Retinal pigment epithelial cell (primary cell): ENCODE data around the gene DLGAP5.
A peak's percentile ranks its signal among the peaks of the same experiment; 100 is the strongest.

Experiments
- DNase-seq: peaks from one replicate; pipeline ENCODE4 v3.0.0-alpha.2; 2010; ENCODE audit warnings: low read depth
- H3K4me3 ChIP-seq: 2 replicates; pipeline ENCODE4 v1.5.1; 2011; ENCODE audit warnings: mild to moderate bottlenecking, low read length, control low read depth, moderate library complexity
- CTCF ChIP-seq: conservative IDR thresholded peaks from 2 replicates; pipeline ENCODE4 v1.5.1; 2011; ENCODE audit warnings: low read depth, low read length, control low read depth, inconsistent platforms

Gene DLGAP5

GRCh38 chr14:55191203-55192053, at the start of gene DLGAP5:
DLGAP5 (minus strand) TSS chr14:55191585; CDS start chr14:55189179, 2,406 bp downstream.
- peak within 1 kb of the TSS; percentile 97 for H3K4me3 ChIP-seq
- peak; percentile 94 for DNase-seq
- TF ChIP-seq CTCF = no peak

- no peak overlapping the region for H3K4me3 ChIP-seq
- no peak for DNase-seq
- TF ChIP-seq CTCF = no peak
Measured at GRCh38 chr14:55240526-55241178, 49.3 kb upstream of the DLGAP5 start.

- no peak overlapping the region for H3K4me3 ChIP-seq
- no peak for DNase-seq
- no peak for TF ChIP-seq CTCF
Measured at GRCh38 chr14:55239320-55239719, 47.9 kb upstream of the DLGAP5 start.

GRCh38 chr14:55238019-55238680, 46.8 kb upstream of the DLGAP5 start:
- no peak for TF ChIP-seq CTCF
- H3K4me3 ChIP-seq = no peak overlapping the region
- DNase-seq = peak; percentile 23

- no peak overlapping the region for H3K4me3 ChIP-seq
- no peak for TF ChIP-seq CTCF
- DNase-seq = no peak
Measured at GRCh38 chr14:55233591-55233990, 42.2 kb upstream of the DLGAP5 start.

GRCh38 chr14:55228261-55228660, 36.9 kb upstream of the DLGAP5 start:
- TF ChIP-seq CTCF = no peak
- no peak for DNase-seq
- H3K4me3 ChIP-seq = no peak overlapping the region
